Fibroblast of villous mesenchyme (primary cell): ENCODE data around the gene PRSS36. TPM values are rescaled to one million over a fixed set of nuclear protein-coding genes. Genes with fewer than 3 reads are reported as not detected.
A peak's percentile ranks its signal among the peaks of the same experiment; 100 is the strongest.

Source experiments
- DNase-seq: peaks from one replicate; pipeline ENCODE4 v3.0.0-alpha.2; 2010; ENCODE audit warnings: low read depth
- H3K4me3 ChIP-seq: 2 replicates; pipeline ENCODE4 v1.5.1; 2011; ENCODE audit warnings: low read depth, mild to moderate bottlenecking, low read length
- CTCF ChIP-seq: IDR thresholded peaks from 2 replicates; pipeline ENCODE4 v1.5.1; 2012; ENCODE audit warnings: low read depth, mild to moderate bottlenecking, low read length; ENCODE audit not compliant: insufficient read depth
- small RNA-seq: library from RNA; depleted of rRNA; stranded (forward); fragments of <200 nt; gene quantifications from one replicate; pipeline ENCODE3, GENCODE V24; 2012
- total RNA-seq: library from RNA; depleted of rRNA; stranded (reverse); fragments of >200 nt; gene quantifications from 2 replicates; pipeline ENCODE4 v1.2.3, GENCODE V29; 2012

The PRSS36 gene
- total RNA-seq, 1 donor, result under 0.01 TPM

GRCh38 chr16:31093132-31093703 is 56.6 kb downstream of the PRSS36 start:
- peak overlapping the region; percentile 74 for H3K4me3 ChIP-seq
- DNase-seq, result no peak
- TF ChIP-seq CTCF, result no peak

- no peak overlapping the region for H3K4me3 ChIP-seq
- no peak for TF ChIP-seq CTCF
- DNase-seq, result peak; percentile 33
These were observed 57.5 kb downstream of the PRSS36 start for GRCh38 chr16:31092330-31092729.

GRCh38 chr16:31090540-31090939 is 59.3 kb downstream of the PRSS36 start:
- TF ChIP-seq CTCF, result no peak
- H3K4me3 ChIP-seq, result no peak overlapping the region
- no peak for DNase-seq

- no peak for DNase-seq
- no peak for TF ChIP-seq CTCF
- H3K4me3 ChIP-seq, result no peak overlapping the region
These were observed 60.7 kb downstream of the PRSS36 start for GRCh38 chr16:31089199-31089598.

Small RNA genes within 50 kb of the gene (small RNA-seq; reads per million reads assigned to genes)
- not detected for gene AC009088.4
- not detected for gene NDUFA3P6

Other genes starting within 250 kb of the PRSS36 start
- 26.8 and 29.3 TPM in 2 replicates for gene FBXL19, start 226.5 kb downstream of the PRSS36 start, total RNA-seq
- gene ORAI3, start 201.0 kb downstream of the PRSS36 start, total RNA-seq, result 43.6 and 45.7 TPM in 2 replicates
- gene SETD1A, start 192.3 kb downstream of the PRSS36 start, total RNA-seq, result 3.5 and 8.1 TPM in 2 replicates
- gene HSD3B7, start 164.9 kb downstream of the PRSS36 start, total RNA-seq, result 24.8 and 26.8 TPM in 2 replicates
- gene STX1B, start 139.4 kb downstream of the PRSS36 start, total RNA-seq, result 2.2 and 2.6 TPM in 2 replicates
- 15.5 and 24.2 TPM in 2 replicates for gene STX4, start 116.5 kb downstream of the PRSS36 start, total RNA-seq
- gene ZNF668, start 75.8 kb downstream of the PRSS36 start, total RNA-seq, result 16.0 and 27.1 TPM in 2 replicates
- 13.4 and 15.8 TPM in 2 replicates for gene ZNF646, start 75.6 kb downstream of the PRSS36 start, total RNA-seq
- gene PRSS53, start 61.1 kb downstream of the PRSS36 start, total RNA-seq, result 1.7 and 1.9 TPM in 2 replicates
- gene VKORC1, start 55.3 kb downstream of the PRSS36 start, total RNA-seq, result 68.2 and 76.0 TPM in 2 replicates
- 28.1 and 34.1 TPM in 2 replicates for gene BCKDK, start 41.7 kb downstream of the PRSS36 start, total RNA-seq
- 23.8 and 24.6 TPM in 2 replicates for gene KAT8, start 32.4 kb downstream of the PRSS36 start, total RNA-seq
- under 0.01 TPM in 1 of 2 replicates, not detected in the other for gene PRSS8, start 14.3 kb downstream of the PRSS36 start, total RNA-seq
- gene FUS, start 30.1 kb upstream of the PRSS36 start, total RNA-seq, result 47.4 and 54.4 TPM in 2 replicates
- gene PYCARD, start 52.7 kb upstream of the PRSS36 start, total RNA-seq, result 85.9 and 176 TPM in 2 replicates
- not detected in 2 replicates for gene TRIM72, start 64.1 kb upstream of the PRSS36 start, total RNA-seq
- not detected in 2 replicates for gene PYDC1, start 67.1 kb upstream of the PRSS36 start, total RNA-seq
- not detected in 2 replicates for gene ITGAM, start 109.9 kb upstream of the PRSS36 start, total RNA-seq
- gene ITGAX, start 205.1 kb upstream of the PRSS36 start, total RNA-seq, result not detected in 2 replicates
- gene ITGAD, start 243.3 kb upstream of the PRSS36 start, total RNA-seq, result not detected in 2 replicates